ENCODE results near the gene WASF2.
"Not testable (repeated sequence)": the region's sequence is repeated elsewhere in the genome, so short reads cannot be mapped to it uniquely, and the experiment has no call there.

The WASF2 gene

DNA sequence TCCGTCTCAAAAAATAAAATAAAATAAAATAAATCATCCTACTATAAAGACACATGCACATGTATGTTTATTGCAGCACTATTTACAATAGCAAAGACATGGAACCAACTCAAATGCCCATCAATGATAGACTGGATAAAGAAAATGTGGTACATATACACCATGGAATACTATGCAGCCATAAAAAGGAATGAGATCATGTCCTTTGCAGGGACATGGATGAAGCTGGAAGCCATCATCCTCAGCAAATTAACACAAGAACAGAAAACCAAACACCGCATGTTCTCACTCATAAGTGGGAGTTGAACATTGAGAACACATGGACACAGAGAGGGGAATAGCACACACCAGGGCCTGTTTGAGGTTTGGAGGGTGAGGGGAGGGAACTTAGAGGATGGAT, 11.2 kb upstream of the WASF2 start:
- not testable (repeated sequence) for H3K9me3 ChIP-seq (ENCODE audit: low read length); H2AFZ ChIP-seq (ENCODE audit: low read depth, low read length); H3K27me3 ChIP-seq (ENCODE audit: insufficient read depth, low read length); H3K4me3 ChIP-seq (ENCODE audit: low read length); H3K36me3 ChIP-seq (ENCODE audit: insufficient read depth, low read length)
- peaks cover 32% of the 10 kb centered on the region for H3K4me1 ChIP-seq (ENCODE audit: insufficient read depth, low read length)

DNA sequence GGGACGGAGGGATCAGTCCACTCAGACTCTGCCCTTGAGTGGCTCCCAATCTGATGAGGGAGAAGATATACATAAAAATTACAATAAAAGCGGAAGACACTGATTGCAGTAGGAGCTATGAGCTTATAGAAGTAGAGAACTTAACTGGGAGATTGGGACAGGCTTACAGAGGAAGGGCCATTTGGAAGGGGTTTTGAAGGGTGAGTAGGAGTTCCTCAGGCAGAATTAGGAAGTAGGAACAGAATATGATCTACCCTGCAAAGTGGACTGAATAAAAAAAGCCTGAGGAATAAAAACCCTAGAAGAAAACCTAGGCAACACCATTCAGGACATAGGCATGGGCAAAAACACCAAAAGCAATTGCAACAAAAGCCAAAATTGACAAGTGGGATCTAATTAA, 9.2 kb upstream of the WASF2 start:
- no peak overlapping the region for H3K4me3 ChIP-seq (ENCODE audit: low read length)
- peaks cover 20% of the 10 kb centered on the region for H3K4me1 ChIP-seq (ENCODE audit: insufficient read depth, low read length)
- no peaks in the 10 kb centered on the region for H3K27me3 ChIP-seq (ENCODE audit: insufficient read depth, low read length)
- no peaks in the 10 kb centered on the region for H3K9me3 ChIP-seq (ENCODE audit: low read length)
- H3K36me3 ChIP-seq (ENCODE audit: insufficient read depth, low read length), result no peaks in the 10 kb centered on the region
- no peak overlapping the region for H2AFZ ChIP-seq (ENCODE audit: low read depth, low read length)

DNA sequence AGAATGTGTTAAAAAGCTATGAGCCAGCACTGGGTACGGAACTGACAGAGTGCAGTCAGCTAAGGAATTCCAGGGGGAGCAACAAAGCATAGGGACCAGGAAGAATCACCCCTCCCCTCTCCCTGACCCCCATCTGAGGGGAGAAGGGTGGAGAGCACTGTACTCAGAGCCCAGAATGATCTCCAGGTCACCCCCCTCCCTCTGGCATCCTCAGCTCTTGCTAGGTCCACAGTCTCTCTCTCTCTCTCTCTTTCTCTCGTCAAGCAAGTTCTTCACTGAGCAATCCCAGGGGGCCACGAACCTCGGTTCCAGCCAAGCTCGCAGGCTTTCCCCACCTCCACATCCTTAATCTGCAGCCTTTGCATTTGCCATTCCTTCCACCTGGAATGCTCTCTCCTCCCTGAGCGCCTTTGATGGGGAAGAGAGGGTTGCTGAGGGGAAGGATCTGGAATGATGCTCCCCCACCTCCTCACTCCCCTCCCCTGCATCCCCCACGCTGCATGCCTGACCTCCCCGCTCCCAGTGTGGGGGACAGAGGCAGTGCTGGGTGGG, 6.7 kb upstream of the WASF2 start:
- Histone ChIP-seq H3K27me3 (ENCODE audit: insufficient read depth, low read length) (no peaks in the 10 kb centered on the region), H2AFZ (ENCODE audit: low read depth, low read length) (no peak overlapping the region), H3K9me3 (ENCODE audit: low read length) (no peaks in the 10 kb centered on the region), H3K4me3 (ENCODE audit: low read length) (peak overlapping the region; percentile 19), H3K36me3 (ENCODE audit: insufficient read depth, low read length) (no peaks in the 10 kb centered on the region), H3K4me1 (ENCODE audit: insufficient read depth, low read length) (peaks cover 16% of the 10 kb centered on the region)

DNA sequence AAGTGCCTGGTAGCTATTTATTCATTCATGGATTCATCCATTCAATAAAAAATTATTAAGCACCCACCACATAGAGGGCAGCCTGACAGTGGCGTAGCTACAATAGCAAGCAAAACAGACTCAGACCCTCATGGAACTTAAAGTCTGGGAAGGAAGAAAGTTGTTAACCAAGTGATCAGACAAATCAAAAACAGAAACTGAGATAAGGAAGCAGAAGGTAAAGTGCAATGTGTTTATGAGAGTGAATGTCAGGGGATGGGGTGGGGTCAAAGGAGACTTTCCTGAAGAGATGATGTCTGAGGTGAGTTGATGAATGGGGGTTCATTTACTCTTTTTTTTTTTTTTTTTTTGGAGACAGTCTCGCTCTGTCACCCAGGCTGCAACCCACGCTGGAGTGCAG, 2.8 kb upstream of the WASF2 start:
- no peaks in the 10 kb centered on the region for H3K36me3 ChIP-seq (ENCODE audit: insufficient read depth, low read length)
- H3K4me1 ChIP-seq (ENCODE audit: insufficient read depth, low read length), result peaks cover 30% of the 10 kb centered on the region
- no peaks in the 10 kb centered on the region for H3K9me3 ChIP-seq (ENCODE audit: low read length)
- no peak overlapping the region for H2AFZ ChIP-seq (ENCODE audit: low read depth, low read length)
- H3K4me3 ChIP-seq (ENCODE audit: low read length), result no peak overlapping the region
- no peaks in the 10 kb centered on the region for H3K27me3 ChIP-seq (ENCODE audit: insufficient read depth, low read length)

DNA sequence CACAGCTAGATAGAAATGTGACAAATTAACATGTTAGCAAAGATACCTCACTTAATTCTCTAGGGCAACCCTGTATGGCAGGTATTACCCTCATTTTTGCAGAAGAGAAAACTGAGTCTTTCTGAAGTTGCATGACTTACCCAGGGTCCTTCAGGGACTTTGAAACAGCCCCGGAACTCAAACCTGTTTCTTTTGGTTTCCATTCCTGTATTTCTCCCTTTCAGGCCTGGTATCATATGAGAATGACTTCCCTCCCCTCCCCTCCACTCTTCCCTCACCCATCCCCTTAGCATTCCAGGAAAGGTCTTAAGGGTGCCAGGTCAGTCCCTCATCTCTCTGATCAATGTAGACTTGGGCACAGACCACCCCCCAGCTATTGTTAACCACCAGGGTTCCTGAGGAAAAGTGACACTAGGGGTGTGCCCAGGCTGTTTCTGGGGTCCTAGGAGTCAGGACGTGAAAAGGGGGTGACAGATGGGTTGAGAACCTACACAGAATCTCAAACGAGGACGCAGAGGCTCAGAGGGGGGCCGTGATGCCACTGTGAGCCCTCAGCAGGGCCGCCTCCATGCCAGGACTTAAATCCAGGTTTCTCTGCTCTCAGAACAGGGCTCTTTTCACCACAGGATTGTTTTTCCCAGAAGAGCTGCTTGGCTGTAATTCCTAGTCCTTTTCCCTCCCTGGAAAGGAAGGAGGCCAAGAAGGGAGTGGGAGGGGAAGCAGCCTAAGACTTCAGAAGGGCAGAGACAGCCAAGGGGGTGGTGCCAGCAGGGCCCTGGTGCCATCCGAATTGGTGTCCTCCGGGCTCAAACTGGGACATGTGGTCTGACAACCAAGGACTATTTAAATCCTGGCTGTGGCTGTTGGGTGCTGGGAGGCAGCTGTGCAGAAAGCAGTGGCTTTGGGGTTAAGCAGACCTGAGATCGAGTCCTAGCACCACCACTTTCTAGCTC, 2.1 kb upstream of the WASF2 start:
- Histone ChIP-seq H3K4me1 (ENCODE audit: insufficient read depth, low read length) (peaks cover 27% of the 10 kb centered on the region), H3K4me3 (ENCODE audit: low read length) (no peak overlapping the region), H2AFZ (ENCODE audit: low read depth, low read length) (no peak overlapping the region), H3K9me3 (ENCODE audit: low read length) (no peaks in the 10 kb centered on the region), H3K27me3 (ENCODE audit: insufficient read depth, low read length) (no peaks in the 10 kb centered on the region), H3K36me3 (ENCODE audit: insufficient read depth, low read length) (no peaks in the 10 kb centered on the region)

DNA sequence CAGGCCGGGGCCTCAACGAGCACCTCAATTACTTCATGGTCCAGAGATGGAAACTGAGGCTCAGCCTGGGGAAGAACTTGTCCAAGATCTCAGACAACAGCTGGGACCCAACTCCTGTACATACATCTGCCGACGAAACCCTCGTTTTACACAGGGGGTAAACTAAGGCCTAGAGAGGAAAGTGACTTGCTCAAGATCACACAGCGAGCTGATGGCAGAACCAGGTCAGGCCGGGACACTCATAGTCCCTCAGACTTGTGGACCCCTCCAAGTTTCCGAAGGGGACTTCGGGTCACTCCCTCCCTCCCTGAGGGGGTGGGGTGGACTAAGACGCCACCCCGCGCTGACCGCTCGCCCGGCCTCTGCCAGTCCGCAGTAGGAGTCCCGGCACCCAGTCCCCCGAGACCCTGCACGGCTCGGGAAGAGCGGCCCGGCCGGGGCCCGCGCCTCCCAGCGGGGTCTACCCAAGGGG, 430 bp downstream of the WASF2 start:
- Histone ChIP-seq H3K27me3 (ENCODE audit: insufficient read depth, low read length) (no peaks in the 10 kb centered on the region), H3K9me3 (ENCODE audit: low read length) (no peaks in the 10 kb centered on the region), H2AFZ (ENCODE audit: low read depth, low read length) (peak overlapping the region; percentile 53), H3K4me1 (ENCODE audit: insufficient read depth, low read length) (peaks cover 21% of the 10 kb centered on the region), H3K36me3 (ENCODE audit: insufficient read depth, low read length) (no peaks in the 10 kb centered on the region), H3K4me3 (ENCODE audit: low read length) (peak overlapping the region; percentile 88)

DNA sequence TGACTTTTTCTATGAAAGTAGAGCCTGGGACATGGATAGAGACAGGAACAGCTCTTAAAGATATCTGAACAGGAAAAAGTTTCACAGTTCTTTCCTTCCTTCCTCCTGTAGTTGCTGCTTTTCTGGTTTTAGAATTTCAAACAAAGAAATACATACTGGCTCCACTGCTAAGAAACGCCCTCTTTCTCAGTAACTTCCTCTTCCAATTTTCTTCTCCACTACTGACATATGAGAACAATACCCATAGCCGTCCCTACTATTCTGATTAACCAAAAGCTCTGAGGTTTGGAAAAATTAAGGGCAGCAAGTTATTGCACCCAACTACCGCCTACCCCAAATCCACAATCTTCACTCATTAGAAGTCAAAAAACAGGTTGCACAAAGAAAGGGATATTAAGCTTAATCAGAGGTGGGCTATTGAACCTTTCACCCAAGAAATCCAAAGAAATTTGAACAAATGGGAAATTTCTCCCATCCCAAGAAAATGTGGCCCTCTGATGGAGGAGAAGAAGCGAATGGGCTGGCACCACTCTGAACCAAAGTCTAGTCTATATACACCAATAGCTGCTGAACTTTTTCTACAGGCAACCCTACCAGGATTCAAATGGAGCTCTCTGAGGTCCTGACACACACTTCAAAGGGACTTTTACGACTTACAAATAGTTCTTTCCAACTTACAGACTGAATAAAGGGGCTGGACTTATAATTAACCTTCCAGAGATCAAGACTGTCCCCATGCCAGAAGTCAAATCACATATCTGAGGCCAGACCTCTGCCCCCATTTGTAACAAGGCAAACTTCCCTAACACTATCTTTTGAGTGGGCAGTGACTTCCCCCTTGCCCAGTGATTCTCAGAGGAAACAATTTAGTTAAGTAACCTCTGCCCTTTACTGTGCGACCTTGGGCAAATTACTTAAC, 1.7 kb downstream of the WASF2 start:
- Histone ChIP-seq H3K27me3 (ENCODE audit: insufficient read depth, low read length) (no peaks in the 10 kb centered on the region), H3K36me3 (ENCODE audit: insufficient read depth, low read length) (peaks cover 2% of the 10 kb centered on the region), H3K9me3 (ENCODE audit: low read length) (no peaks in the 10 kb centered on the region), H3K4me1 (ENCODE audit: insufficient read depth, low read length) (peaks cover 21% of the 10 kb centered on the region), H2AFZ (ENCODE audit: low read depth, low read length) (no peak overlapping the region), H3K4me3 (ENCODE audit: low read length) (peak overlapping the region; percentile 88)

DNA sequence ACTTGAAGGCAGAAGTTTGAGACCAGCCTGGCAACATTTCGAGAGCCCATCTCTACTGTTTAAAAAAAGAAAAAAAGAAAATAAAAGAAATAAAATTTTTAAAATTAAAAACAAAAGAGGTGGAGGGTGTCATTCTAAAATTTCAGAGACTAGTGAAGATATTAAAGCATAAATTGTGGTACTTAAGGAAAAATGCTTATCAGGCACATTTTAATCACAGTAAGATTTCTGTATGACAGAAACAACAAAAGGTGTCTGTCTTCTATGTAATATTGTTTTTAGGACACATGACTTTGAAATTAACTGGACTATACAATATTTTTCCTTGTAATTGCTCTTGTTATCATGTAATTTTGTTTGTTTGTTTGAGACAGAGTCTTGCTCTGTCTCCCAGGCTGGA, 4.6 kb downstream of the WASF2 start:
- peaks cover 2% of the 10 kb centered on the region for H3K36me3 ChIP-seq (ENCODE audit: insufficient read depth, low read length)
- H2AFZ ChIP-seq (ENCODE audit: low read depth, low read length), result no peak overlapping the region
- H3K27me3 ChIP-seq (ENCODE audit: insufficient read depth, low read length), result no peaks in the 10 kb centered on the region
- no peaks in the 10 kb centered on the region for H3K9me3 ChIP-seq (ENCODE audit: low read length)
- peaks cover 12% of the 10 kb centered on the region for H3K4me1 ChIP-seq (ENCODE audit: insufficient read depth, low read length)
- no peak overlapping the region for H3K4me3 ChIP-seq (ENCODE audit: low read length)

DNA sequence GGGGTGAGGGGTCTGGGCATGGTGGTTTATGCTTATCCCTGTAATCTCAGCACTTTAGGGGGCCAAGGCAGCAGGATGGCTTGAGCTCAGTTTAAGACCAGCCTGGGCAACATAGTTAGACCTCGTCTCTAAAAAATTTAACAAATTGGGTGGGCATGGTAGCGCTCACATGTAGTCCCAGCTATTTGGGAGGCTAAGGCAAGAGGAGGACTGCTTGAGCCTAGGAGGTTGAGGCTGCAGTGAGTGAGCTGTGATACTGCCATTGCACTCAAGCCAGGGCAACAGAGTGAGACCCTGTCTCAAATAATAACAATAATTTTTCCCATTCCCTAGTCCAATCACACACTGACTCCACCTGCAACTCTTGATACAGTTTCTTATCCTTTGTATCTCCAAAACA, 6.3 kb downstream of the WASF2 start:
- H3K36me3 ChIP-seq (ENCODE audit: insufficient read depth, low read length), result peaks cover 2% of the 10 kb centered on the region
- no peaks in the 10 kb centered on the region for H3K9me3 ChIP-seq (ENCODE audit: low read length)
- H2AFZ ChIP-seq (ENCODE audit: low read depth, low read length), result no peak overlapping the region
- no peak overlapping the region for H3K4me3 ChIP-seq (ENCODE audit: low read length)
- peaks cover 10% of the 10 kb centered on the region for H3K4me1 ChIP-seq (ENCODE audit: insufficient read depth, low read length)
- H3K27me3 ChIP-seq (ENCODE audit: insufficient read depth, low read length), result no peaks in the 10 kb centered on the region

DNA sequence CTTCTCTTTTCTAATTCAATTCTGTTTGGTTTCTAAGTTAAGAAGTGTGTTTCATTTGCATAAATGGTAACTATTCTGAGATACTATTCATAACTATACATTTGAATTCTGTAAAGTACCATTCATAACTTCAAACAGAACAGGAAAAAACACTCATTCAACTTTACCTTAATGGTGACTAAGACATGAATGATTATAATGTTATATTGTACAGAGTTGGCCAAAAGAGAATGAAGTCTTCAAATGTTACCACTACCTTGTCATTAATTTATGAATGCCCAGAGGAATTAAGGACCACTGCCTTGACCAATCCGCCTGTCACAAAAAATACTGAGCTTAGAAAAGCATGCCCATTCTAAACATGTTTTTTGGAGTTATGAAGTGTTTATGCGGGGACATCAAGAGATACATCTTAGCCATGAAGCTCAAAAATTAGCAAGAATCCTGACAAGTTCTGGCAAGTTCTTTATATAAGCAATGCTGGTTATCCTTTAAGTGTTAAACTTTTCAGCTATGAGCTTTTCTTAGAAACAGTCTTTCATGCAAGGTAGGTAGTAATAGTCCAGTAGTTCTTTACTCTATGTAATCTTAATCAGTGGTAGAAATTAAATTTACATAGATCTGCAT, 7.9 kb downstream of the WASF2 start:
- H3K4me1 ChIP-seq (ENCODE audit: insufficient read depth, low read length), result no peaks in the 10 kb centered on the region

DNA sequence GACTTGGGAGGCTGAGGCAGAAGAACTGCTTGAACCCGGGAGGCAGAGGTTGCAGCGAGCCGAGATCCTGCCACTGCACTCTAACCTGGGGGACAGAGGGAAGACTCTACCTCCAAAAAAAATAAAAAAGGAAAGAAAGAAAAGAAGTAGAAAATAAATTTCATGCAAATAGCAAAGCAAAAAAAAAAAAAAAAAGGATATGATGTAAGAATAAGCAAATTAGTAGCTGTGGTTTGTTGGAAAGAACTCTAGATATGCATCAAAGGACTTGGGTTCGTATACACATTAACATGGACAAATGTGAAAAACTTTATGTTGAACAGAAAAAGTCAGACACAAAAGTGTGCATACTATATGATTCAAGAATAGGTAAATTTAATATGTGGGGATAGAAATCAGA, 11.9 kb downstream of the WASF2 start:
- Histone ChIP-seq H3K4me3 (ENCODE audit: low read length) (no peak overlapping the region), H3K27me3 (ENCODE audit: insufficient read depth, low read length) (no peaks in the 10 kb centered on the region), H3K36me3 (ENCODE audit: insufficient read depth, low read length) (no peaks in the 10 kb centered on the region), H3K9me3 (ENCODE audit: low read length) (no peaks in the 10 kb centered on the region), H3K4me1 (ENCODE audit: insufficient read depth, low read length) (no peaks in the 10 kb centered on the region), H2AFZ (ENCODE audit: low read depth, low read length) (no peak overlapping the region)

More for the DNA sequence above, 7.9 kb downstream of the WASF2 start:
- H3K9me3 ChIP-seq (ENCODE audit: low read length), result no peaks in the 10 kb centered on the region
- H2AFZ ChIP-seq (ENCODE audit: low read depth, low read length), result no peak overlapping the region
- no peak overlapping the region for H3K4me3 ChIP-seq (ENCODE audit: low read length)
- peaks cover 2% of the 10 kb centered on the region for H3K36me3 ChIP-seq (ENCODE audit: insufficient read depth, low read length)
- no peaks in the 10 kb centered on the region for H3K27me3 ChIP-seq (ENCODE audit: insufficient read depth, low read length)

DNA sequence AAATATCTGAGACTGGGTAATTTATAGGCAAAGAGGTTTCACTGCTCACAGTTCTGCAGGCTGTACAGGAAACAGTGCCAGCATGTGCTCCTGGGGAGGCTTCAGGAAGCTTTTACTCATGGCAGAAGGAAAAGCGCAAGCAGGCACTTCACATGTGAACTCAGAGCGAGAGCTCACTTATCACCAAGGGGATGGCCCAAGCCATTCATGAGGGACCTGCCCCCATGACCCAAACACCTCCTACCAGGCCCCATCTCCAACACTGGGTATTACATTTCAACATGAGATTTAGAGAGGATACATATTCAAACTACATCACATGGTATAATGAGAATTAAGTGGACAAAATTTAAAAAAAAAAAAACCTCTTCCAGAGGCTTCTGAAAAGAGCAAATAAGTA, 13.7 kb downstream of the WASF2 start:
- no peak overlapping the region for H2AFZ ChIP-seq (ENCODE audit: low read depth, low read length)
- no peaks in the 10 kb centered on the region for H3K4me1 ChIP-seq (ENCODE audit: insufficient read depth, low read length)
- no peaks in the 10 kb centered on the region for H3K9me3 ChIP-seq (ENCODE audit: low read length)
- no peaks in the 10 kb centered on the region for H3K27me3 ChIP-seq (ENCODE audit: insufficient read depth, low read length)
- no peak overlapping the region for H3K4me3 ChIP-seq (ENCODE audit: low read length)
- H3K36me3 ChIP-seq (ENCODE audit: insufficient read depth, low read length), result no peaks in the 10 kb centered on the region
